ENCODE measurements around the gene MAT2A. TPM values are rescaled to one million over a fixed set of nuclear protein-coding genes. Genes with fewer than 3 reads are reported as not detected.

The MAT2A gene
- total and polyA plus RNA-seq, 9 of the 15 experiments (the other 6 are each of a cell fraction or from before 2014, with no cell fraction given): 130 to 1,027 (median 240) TPM

- TF ChIP-seq TCF15 (CRISPR knock-in tag; IDR thresholded peaks at IDR 0.05) (no peak), PPARD (CRISPR knock-in tag; IDR thresholded peaks at IDR 0.05) (no peak), CEBPZ (IDR thresholded peaks at IDR 0.05; ENCODE audit: borderline replicate concordance, low read depth, low read length) (no peak), PHF21A (IDR thresholded peaks at IDR 0.05; ENCODE audit: borderline replicate concordance, low read depth) (peak; percentile 33; the same call in 1 of the 2 replicates), SMAD4 (CRISPR knock-in tag; conservative IDR thresholded peaks at IDR 0.05) (peak; percentile 70), PHTF2 (CRISPR knock-in tag; IDR thresholded peaks at IDR 0.05) (no peak), CBX5 (IDR thresholded peaks at IDR 0.05; ENCODE audit: borderline replicate concordance, low read depth) (no peak), ZNF143 (CRISPR knock-in tag; IDR thresholded peaks at IDR 0.05) (no peak), ZNF764 (CRISPR knock-in tag; IDR thresholded peaks at IDR 0.05; ENCODE audit: low read depth) (no peak), ZNF239 (CRISPR knock-in tag; IDR thresholded peaks at IDR 0.05) (no peak; the same call in 1 of the 2 replicates), IFI16 (CRISPR knock-in tag; IDR thresholded peaks at IDR 0.05) (no peak), CHCHD3 (CRISPR knock-in tag; IDR thresholded peaks at IDR 0.05) (peak; percentile 75; the same call in 1 of the 2 replicates), RFX5 (IDR thresholded peaks at IDR 0.05; ENCODE audit: low read depth, low read length) (0 out of 2 replicates have a peak, but pooled peaks have one; percentile 15), KDM1A (IDR thresholded peaks at IDR 0.05) (no peak), HNRNPL (IDR thresholded peaks at IDR 0.05; ENCODE audit: low read depth, low read length) (peak; percentile 39; the same call in 1 of the 2 replicates), ZNF253 (CRISPR knock-in tag; conservative IDR thresholded peaks at IDR 0.05) (0 out of 2 replicates have a peak, but pooled peaks have one; percentile 45), ZNF431 (CRISPR knock-in tag; IDR thresholded peaks at IDR 0.05) (no peak; the same call in 1 of the 2 replicates), ZNF644 (tag; IDR thresholded peaks at IDR 0.05; ENCODE audit: low read depth) (no peak; the same call in 1 of the 2 replicates), ZNF507 (tag; conservative IDR thresholded peaks at IDR 0.05) (no peak), PML (IDR thresholded peaks at IDR 0.05; ENCODE audit: low read length) (peak; percentile 97), ZNF3 (CRISPR knock-in tag; IDR thresholded peaks at IDR 0.05) (no peak), GATAD2B (IDR thresholded peaks at IDR 0.05; ENCODE audit: borderline replicate concordance) (no peak; the same call in 1 of the 2 replicates), MTA1 (IDR thresholded peaks at IDR 0.05; ENCODE audit: borderline replicate concordance) (peak; percentile 49; the same call in 1 of the 2 replicates), RB1 (IDR thresholded peaks at IDR 0.05; ENCODE audit: low read depth) (peak; percentile 96), TFAM (CRISPR knock-in tag; conservative IDR thresholded peaks at IDR 0.05) (no peak), ZNF444 (CRISPR knock-in tag; IDR thresholded peaks at IDR 0.05) (no peak), GTF2B (IDR thresholded peaks at IDR 0.05; ENCODE audit: extremely low read depth, insufficient read length) (peak; percentile 90)
Observed at GRCh38 chr2:85538507-85539360, at the start of gene MAT2A (continued).

All from K562 (cell line).